IPS-20b (cell line): ENCODE data around the gene UTP11.
"Not testable (repeated sequence)": the region's sequence is repeated elsewhere in the genome, so short reads cannot be mapped to it uniquely, and the experiment has no call there.

Experiments
- H3K27ac ChIP-seq: one replicate; pipeline ENCODE4 v1.5.1; 2013; ENCODE audit warnings: low read length
- H3K27me3 ChIP-seq: 2 replicates; pipeline ENCODE4 v1.6.1; 2013; ENCODE audit warnings: mild to moderate bottlenecking, low read length, inconsistent platforms; ENCODE audit not compliant: insufficient read depth
- H3K36me3 ChIP-seq: 2 replicates; pipeline ENCODE4 v1.6.1; 2013; ENCODE audit warnings: low read depth, mild to moderate bottlenecking, inconsistent platforms, low read length, moderate library complexity; ENCODE audit not compliant: insufficient read depth
- H3K4me1 ChIP-seq: 2 replicates; pipeline ENCODE4 v1.6.1; 2013; ENCODE audit warnings: mild to moderate bottlenecking, control low read depth, inconsistent platforms, low read length, moderate library complexity; ENCODE audit not compliant: insufficient read depth
- H3K4me3 ChIP-seq: 2 replicates; pipeline ENCODE4 v1.5.1; 2013; ENCODE audit warnings: mild to moderate bottlenecking, low read length, inconsistent platforms
- H3K9ac ChIP-seq: 2 replicates; pipeline ENCODE4 v1.6.1; 2013; ENCODE audit warnings: low read depth, mild to moderate bottlenecking, inconsistent platforms, low read length, moderate library complexity
- H3K9me3 ChIP-seq: 2 replicates; pipeline ENCODE4 v1.6.1; 2013; ENCODE audit warnings: mild to moderate bottlenecking, low read depth, low read length, inconsistent platforms; ENCODE audit not compliant: insufficient read depth

UTP11 gene

GRCh38 chr1:38030596-38031512 is 18.3 kb downstream of the UTP11 start:
- H3K9ac ChIP-seq, result peak overlapping the region; percentile 36; the same call in 1 of the 2 replicates
- no peak overlapping the region for H3K27ac ChIP-seq
- H3K27me3 ChIP-seq, result no peaks in the 10 kb centered on the region
- H3K9me3 ChIP-seq, result no peaks in the 10 kb centered on the region
- peaks cover 5% of the 10 kb centered on the region for H3K36me3 ChIP-seq
- H3K4me1 ChIP-seq, result peaks cover 27% of the 10 kb centered on the region
- H3K4me3 ChIP-seq, result no peak overlapping the region

DNA sequence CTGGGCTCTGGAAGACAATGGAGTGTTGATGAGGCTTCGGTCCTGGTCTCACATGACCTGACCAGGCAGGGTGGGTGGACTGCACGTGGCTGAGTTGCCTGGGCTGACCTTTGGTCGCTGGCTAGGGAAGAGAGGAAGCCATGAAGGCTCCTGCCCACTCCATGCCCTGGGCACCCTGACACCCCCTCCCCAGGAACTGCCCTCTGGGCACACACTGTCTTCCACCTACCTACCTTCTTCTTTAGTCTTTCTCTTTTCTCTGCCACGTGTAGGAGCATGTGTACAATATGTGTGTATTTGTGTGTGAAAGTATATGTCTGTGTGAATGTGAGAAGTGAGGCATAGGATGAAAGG is 19.0 kb downstream of the UTP11 start:
- H3K27ac ChIP-seq, result no peak overlapping the region
- H3K36me3 ChIP-seq, result no peaks in the 10 kb centered on the region
- no peak overlapping the region for H3K9ac ChIP-seq
- H3K4me1 ChIP-seq, result peaks cover 27% of the 10 kb centered on the region
- H3K4me3 ChIP-seq, result no peak overlapping the region
- no peaks in the 10 kb centered on the region for H3K27me3 ChIP-seq
- H3K9me3 ChIP-seq, result no peaks in the 10 kb centered on the region

GRCh38 chr1:38032992-38033391 is 20.5 kb downstream of the UTP11 start:
- not testable (repeated sequence) for H3K27ac ChIP-seq, H3K9me3 ChIP-seq

DNA sequence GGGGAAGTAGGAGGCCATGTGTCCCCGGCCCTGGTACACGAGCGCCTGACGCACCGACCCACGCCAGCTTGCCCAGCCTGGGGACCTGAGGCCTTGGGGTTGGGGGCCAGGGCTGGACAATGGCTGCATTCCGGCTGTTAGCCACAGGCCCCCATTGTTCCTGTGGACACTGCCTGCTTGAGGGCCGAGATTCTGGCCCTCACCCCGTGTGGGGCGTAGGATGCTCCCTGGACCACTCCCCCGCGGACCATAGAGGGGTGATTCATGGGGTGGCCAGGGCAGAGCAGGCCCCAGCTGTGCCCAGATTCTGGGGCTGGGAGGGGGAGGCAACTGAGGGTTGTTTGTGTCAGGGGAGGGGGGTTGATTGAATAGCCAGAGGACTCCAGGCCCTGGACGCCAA is 22.3 kb downstream of the UTP11 start:
- Histone ChIP-seq H3K36me3 (no peaks in the 10 kb centered on the region), H3K9me3 (no peaks in the 10 kb centered on the region; the same call in 1 of the 2 replicates), H3K4me3 (no peak overlapping the region), H3K9ac (no peak overlapping the region), H3K27me3 (no peaks in the 10 kb centered on the region), H3K4me1 (peaks cover 9% of the 10 kb centered on the region; the same call in 1 of the 2 replicates), H3K27ac (no peak overlapping the region)

More at GRCh38 chr1:38032992-38033391, 20.5 kb downstream of the UTP11 start:
- not testable (repeated sequence) for H3K36me3 ChIP-seq, H3K4me3 ChIP-seq, H3K9ac ChIP-seq, H3K27me3 ChIP-seq
- H3K4me1 ChIP-seq, result peaks cover 27% of the 10 kb centered on the region

DNA sequence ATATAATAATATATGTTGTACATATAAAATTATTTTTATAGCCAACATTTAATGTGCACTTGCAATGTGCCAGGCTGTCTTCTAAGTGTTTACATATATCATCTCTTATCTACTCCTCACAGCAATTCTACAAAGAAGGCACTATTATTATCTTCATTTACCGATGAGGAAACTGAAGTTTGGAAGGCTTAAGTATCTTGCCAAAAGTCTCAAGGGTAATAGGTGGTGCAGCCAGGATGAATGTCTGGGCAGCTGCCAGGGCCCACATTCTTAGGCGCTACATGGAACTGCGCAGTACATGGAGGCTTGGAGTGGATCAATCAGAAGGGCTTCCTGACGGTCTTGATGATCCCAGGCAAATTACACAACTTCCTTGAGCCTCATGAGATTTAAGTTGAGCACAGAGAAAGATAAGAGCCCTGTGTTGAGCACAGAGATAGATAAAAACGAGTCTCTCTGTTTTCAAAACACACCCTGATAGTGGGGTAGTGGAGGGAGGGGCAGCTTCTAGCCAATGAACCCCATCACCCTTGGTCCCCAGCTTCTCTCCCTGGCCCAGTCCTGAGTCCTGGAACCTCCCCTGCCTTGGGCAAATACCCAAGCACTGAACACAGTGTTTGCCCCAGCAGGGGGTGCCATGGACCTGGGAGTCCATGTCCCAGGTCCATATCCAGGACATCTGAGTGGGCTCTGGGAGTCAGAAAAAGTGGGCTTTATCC is 24.8 kb downstream of the UTP11 start:
- no peak overlapping the region for H3K9ac ChIP-seq
- H3K36me3 ChIP-seq, result no peaks in the 10 kb centered on the region
- no peak overlapping the region for H3K27ac ChIP-seq
- peaks cover 10% of the 10 kb centered on the region for H3K27me3 ChIP-seq
- H3K4me3 ChIP-seq, result no peak overlapping the region
- H3K4me1 ChIP-seq, result no peaks in the 10 kb centered on the region; the same call in 1 of the 2 replicates
- no peaks in the 10 kb centered on the region; the same call in 1 of the 2 replicates for H3K9me3 ChIP-seq

GRCh38 chr1:38038861-38039260 is 26.3 kb downstream of the UTP11 start:
- Histone ChIP-seq H3K4me3 (no peak overlapping the region), H3K27me3 (peaks cover 25% of the 10 kb centered on the region), H3K36me3 (no peaks in the 10 kb centered on the region), H3K9me3 (no peaks in the 10 kb centered on the region; the same call in 1 of the 2 replicates), H3K9ac (no peak overlapping the region), H3K4me1 (no peaks in the 10 kb centered on the region; the same call in 1 of the 2 replicates), H3K27ac (no peak overlapping the region)

GRCh38 chr1:38039331-38040088 is 27.0 kb downstream of the UTP11 start:
- no peaks in the 10 kb centered on the region; the same call in 1 of the 2 replicates for H3K4me1 ChIP-seq
- H3K9me3 ChIP-seq, result no peaks in the 10 kb centered on the region; the same call in 1 of the 2 replicates
- no peak overlapping the region for H3K4me3 ChIP-seq
- no peak overlapping the region for H3K9ac ChIP-seq
- peaks cover 31% of the 10 kb centered on the region for H3K27me3 ChIP-seq
- H3K27ac ChIP-seq, result no peak overlapping the region
- H3K36me3 ChIP-seq, result no peaks in the 10 kb centered on the region

DNA sequence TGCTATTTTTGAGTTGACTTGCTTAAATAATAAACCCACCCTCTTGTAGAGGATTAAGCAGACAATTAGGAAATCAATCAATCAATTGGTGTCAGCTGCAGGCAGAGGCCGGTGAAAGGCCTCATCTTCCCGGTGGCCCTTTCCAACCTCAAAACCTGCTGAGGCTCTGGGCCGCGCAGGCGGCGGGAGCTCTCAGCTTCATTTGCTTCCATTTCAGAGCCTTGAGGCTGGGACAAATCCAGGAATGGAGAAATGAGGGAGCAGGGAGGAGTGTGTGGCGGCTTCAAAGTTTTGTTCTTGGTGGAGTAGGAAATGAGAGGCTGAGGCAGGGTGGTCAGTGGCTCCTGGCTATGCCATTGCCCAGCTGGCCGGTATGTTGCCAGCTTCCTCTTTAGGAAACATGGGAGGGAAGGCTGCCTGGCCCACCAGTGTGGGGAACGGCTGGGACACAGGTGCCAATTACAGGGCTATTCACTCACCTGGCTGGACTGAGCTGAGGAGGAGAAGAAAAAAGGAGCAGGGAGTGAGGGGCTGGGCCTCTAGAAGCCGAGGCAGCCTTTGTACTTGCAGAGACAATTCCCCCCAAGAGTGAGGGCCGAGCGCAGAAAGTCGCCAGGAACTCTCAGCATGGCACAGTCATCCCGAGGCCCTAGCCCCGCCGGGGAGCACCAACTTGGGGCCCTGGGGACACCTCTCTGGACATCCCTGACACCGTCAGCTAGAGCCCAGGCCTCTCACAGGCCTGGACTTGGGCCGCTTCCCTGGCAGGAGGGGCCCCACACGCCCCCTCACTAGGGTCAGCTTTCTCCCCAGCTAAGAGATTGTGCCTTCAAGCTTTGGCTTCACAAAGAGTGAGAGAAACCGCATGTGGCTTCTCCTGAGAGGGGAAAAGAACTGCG is 29.7 kb downstream of the UTP11 start:
- Histone ChIP-seq H3K27me3 (peaks cover 47% of the 10 kb centered on the region), H3K36me3 (no peaks in the 10 kb centered on the region), H3K9ac (no peak overlapping the region), H3K4me1 (no peaks in the 10 kb centered on the region; the same call in 1 of the 2 replicates), H3K27ac (no peak overlapping the region), H3K9me3 (no peaks in the 10 kb centered on the region; the same call in 1 of the 2 replicates), H3K4me3 (no peak overlapping the region)

GRCh38 chr1:38043036-38043747 is 30.7 kb downstream of the UTP11 start:
- H3K27me3 ChIP-seq, result peaks cover 57% of the 10 kb centered on the region
- no peaks in the 10 kb centered on the region for H3K36me3 ChIP-seq
- no peak overlapping the region for H3K9ac ChIP-seq
- H3K9me3 ChIP-seq, result no peaks in the 10 kb centered on the region; the same call in 1 of the 2 replicates
- H3K27ac ChIP-seq, result no peak overlapping the region
- H3K4me1 ChIP-seq, result peaks cover 4% of the 10 kb centered on the region; the same call in 1 of the 2 replicates
- H3K4me3 ChIP-seq, result peak overlapping the region; percentile 87; the same call in 1 of the 2 replicates
